ENCODE results near the gene DIAPH2.

Gene DIAPH2

DNA sequence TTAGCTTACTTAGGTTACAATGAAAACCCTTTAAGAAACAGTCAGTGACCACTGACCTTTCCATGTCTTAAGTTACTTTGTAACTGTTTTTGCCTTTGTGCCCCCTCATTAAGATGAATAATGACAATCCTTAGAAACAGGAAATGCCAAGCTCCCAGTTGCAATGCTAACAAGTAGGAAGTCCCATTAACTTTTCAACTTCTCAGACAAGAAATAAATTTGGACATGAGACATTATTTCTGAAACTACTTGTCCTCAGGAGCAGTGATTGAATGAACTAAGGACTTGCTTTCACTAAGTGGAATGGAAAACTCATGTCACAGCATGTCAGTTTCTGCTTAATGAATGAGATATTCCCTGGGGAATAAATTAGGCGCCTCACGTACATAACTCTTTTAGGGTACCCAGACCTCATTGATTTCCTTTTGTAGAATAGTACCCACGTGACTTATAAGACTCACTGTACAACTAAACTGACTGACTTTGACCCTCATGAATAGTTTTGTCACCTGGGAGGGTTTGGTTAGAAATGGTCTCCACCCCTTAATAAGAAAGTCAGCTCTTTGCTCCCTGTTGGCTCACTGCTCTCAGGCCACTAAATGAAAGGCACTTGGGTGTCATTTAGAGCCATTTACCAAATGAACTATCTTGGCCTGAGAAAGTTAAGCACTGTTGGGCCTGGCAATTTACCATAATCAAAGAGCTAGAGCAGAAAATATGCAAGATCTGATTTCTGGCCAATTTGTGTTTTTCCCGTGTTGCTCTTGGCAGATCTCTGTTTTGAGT, 582.9 kb downstream of the DIAPH2 start:
- TF ChIP-seq POLR2AphosphoS5 (IDR thresholded peaks at IDR 0.05; ENCODE audit: low read depth, low read length) (no peak), SPI1 (IDR thresholded peaks at IDR 0.05; ENCODE audit: low read depth, low read length) (no peak), POU2F2 (IDR thresholded peaks at IDR 0.05; ENCODE audit: low read depth, low read length) (no peak), POLR2A (IDR thresholded peaks at IDR 0.05; ENCODE audit: low read depth, low read length) (no peak), TAF1 (IDR thresholded peaks at IDR 0.05; ENCODE audit: low read depth, low read length) (no peak), PAX5 (IDR thresholded peaks at IDR 0.05; ENCODE audit: insufficient read depth, low read length, severe bottlenecking) (no peak)
- DNase-seq (ENCODE audit: insufficient read length, low spot score) (no peak), FAIRE-seq (no peak)

DNA sequence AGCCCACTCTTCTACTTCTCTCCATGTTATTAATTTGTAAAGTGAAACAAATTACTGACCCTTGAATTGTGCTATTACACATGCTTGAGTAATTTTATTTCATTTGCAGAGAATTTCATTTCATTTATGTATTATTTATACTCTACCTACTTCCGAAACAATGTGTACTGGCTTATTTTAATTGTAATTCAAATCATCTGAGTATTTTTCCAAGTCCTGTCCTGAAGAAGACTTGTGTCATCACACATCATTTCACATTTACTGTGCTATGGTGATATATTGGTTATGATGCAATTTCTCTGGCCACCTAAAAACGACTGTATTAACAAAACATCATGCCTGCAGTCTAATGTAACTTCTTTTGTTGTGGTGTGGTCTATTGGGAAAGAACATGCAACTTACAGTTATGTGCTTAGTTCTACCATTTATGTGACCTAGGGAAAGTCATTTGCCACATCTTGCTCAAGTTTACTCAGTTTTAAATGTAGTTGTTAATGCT, 583.6 kb downstream of the DIAPH2 start:
- TF ChIP-seq TAF1 (IDR thresholded peaks at IDR 0.05; ENCODE audit: low read depth, low read length) (no peak), POLR2A (IDR thresholded peaks at IDR 0.05; ENCODE audit: low read depth, low read length) (no peak)
- FAIRE-seq (no peak), DNase-seq (ENCODE audit: insufficient read length, low spot score) (no peak)

DNA sequence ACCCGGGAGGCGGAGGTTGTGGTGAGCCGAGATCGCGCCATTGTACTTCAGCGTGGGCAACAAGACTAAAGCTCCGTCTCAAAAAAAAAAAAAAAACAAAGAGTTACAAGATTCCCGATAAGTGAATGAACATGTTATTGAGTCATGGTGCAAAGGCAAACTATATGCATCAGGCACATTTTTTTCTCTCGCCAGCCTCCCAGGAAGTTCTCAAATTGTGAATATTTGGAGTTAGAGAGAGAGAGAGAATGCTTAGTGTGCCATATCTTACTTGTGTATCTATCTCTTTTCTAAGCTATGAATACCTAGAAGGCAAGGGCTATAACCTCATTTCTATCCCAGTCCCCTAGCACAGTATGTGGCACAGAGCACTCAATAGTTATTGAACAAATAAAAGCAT, 599.9 kb downstream of the DIAPH2 start:
- TF ChIP-seq PAX5 (IDR thresholded peaks at IDR 0.05; ENCODE audit: insufficient read depth, low read length, severe bottlenecking) = no peak
- TF ChIP-seq POU2F2 (IDR thresholded peaks at IDR 0.05; ENCODE audit: low read depth, low read length) = no peak
- TF ChIP-seq POLR2A (IDR thresholded peaks at IDR 0.05; ENCODE audit: low read depth, low read length) = no peak
- TF ChIP-seq SPI1 (IDR thresholded peaks at IDR 0.05; ENCODE audit: low read depth, low read length) = no peak
- TF ChIP-seq TAF1 (IDR thresholded peaks at IDR 0.05; ENCODE audit: low read depth, low read length) = no peak
- no peak for TF ChIP-seq POLR2AphosphoS5 (IDR thresholded peaks at IDR 0.05; ENCODE audit: low read depth, low read length)
- DNase-seq (ENCODE audit: insufficient read length, low spot score) = no peak
- no peak for FAIRE-seq

DNA sequence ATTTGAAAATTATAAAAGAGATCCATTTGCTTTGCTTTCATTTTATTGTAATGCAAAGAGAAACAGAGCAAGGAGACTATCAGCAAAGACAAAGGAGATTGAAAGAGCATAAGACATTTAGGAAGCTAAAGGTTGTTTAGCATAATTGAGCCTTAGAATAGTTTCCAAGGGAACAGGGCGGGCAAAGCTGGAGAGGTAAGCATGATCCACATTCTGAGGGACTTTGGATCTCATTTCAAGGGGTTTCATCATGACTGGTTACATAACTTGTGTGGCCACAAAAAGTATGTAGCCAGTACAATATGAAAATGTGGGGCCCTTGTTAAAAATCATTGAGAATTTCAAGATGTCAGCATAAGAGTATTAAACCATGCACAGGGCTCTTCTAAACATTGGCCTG, 605.6 kb downstream of the DIAPH2 start:
- no peak for TF ChIP-seq TAF1 (IDR thresholded peaks at IDR 0.05; ENCODE audit: low read depth, low read length)
- no peak for TF ChIP-seq PAX5 (IDR thresholded peaks at IDR 0.05; ENCODE audit: insufficient read depth, low read length, severe bottlenecking)
- no peak for TF ChIP-seq SPI1 (IDR thresholded peaks at IDR 0.05; ENCODE audit: low read depth, low read length)
- no peak for TF ChIP-seq POU2F2 (IDR thresholded peaks at IDR 0.05; ENCODE audit: low read depth, low read length)
- TF ChIP-seq POLR2A (IDR thresholded peaks at IDR 0.05; ENCODE audit: low read depth, low read length) = no peak
- TF ChIP-seq POLR2AphosphoS5 (IDR thresholded peaks at IDR 0.05; ENCODE audit: low read depth, low read length) = no peak
- DNase-seq (ENCODE audit: insufficient read length, low spot score) = no peak
- FAIRE-seq = no peak

DNA sequence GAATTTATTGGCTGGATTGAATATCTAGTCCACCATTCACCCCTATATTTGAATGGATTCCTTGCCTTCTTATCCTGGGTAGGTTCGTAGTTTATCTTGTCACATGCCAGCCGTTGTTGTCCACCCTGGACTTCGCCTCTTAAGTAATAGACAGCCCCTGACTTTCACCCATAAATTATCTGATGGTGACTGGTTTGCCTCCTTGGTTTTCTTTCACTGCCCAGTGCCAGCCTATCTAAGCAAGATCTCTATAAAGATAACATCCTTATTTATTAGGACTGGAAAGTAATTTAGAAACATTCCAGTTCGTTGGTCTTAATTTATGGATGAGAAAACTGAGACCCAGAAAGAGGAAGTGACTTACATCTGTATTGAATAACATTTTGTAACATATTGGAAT, 609.4 kb downstream of the DIAPH2 start:
- no peak for TF ChIP-seq POU2F2 (IDR thresholded peaks at IDR 0.05; ENCODE audit: low read depth, low read length)
- peak; percentile 17; the same call in 1 of the 2 replicates for TF ChIP-seq SPI1 (IDR thresholded peaks at IDR 0.05; ENCODE audit: low read depth, low read length)
- no peak for FAIRE-seq
- no peak for DNase-seq (ENCODE audit: insufficient read length, low spot score)

DNA sequence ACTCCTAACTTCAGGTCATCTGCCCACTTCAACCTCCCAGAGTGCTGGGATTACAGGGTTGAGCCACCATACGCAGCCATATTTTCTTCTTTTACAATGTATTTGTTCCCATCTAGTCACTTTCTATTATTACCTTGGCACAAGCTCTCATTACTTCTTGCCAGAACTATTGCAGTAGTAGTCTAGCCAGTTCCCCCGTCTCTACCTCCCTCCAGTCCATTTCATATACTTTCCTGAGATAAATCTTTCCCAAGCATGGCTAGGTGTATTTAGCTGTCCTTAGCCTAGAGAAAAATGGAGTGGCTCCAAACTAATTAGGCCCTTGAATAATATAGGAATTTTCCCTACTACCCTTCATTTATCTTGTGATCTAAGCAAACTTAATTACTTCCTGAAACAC, 611.3 kb downstream of the DIAPH2 start:
- no peak for DNase-seq (ENCODE audit: insufficient read length, low spot score)
- TF ChIP-seq SPI1 (IDR thresholded peaks at IDR 0.05; ENCODE audit: low read depth, low read length) (no peak), POLR2AphosphoS5 (IDR thresholded peaks at IDR 0.05; ENCODE audit: low read depth, low read length) (no peak), PAX5 (IDR thresholded peaks at IDR 0.05; ENCODE audit: insufficient read depth, low read length, severe bottlenecking) (no peak), POU2F2 (IDR thresholded peaks at IDR 0.05; ENCODE audit: low read depth, low read length) (no peak), TAF1 (IDR thresholded peaks at IDR 0.05; ENCODE audit: low read depth, low read length) (no peak), POLR2A (IDR thresholded peaks at IDR 0.05; ENCODE audit: low read depth, low read length) (no peak)
- FAIRE-seq = no peak

DNA sequence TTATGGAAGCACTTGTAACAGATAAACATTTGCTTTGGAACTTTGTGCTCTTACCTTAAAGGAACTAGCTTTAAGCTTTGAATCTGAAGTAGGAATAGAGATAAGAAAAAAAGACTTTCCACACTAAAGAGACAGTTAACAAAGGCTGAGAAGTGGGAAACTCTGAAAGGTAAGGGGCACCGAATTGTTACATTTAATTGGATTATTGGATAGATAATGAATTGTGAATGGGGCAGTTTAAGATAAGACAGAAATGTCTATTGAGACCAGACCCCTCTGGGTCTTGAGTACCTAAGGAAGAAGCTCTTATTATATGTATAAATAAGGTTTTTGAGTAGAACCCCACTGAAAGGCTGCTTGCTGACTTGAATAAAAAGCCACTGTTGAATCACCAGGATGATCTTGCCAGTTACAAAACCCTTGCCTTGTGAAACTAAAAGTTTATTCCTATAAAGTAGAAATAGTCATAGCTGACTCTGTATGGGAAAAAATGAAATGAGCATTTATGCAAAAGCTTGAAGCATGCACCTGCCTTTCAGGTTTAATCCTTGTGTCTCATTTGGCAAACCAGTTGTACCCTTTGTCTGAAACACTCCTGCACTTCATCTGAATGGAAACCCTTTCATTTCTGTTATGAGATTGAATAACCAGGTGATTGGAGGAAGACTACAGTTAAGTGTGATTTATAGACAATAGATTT, 622.3 kb downstream of the DIAPH2 start:
- FAIRE-seq = no peak
- TF ChIP-seq POU2F2 (IDR thresholded peaks at IDR 0.05; ENCODE audit: low read depth, low read length) (no peak), POLR2AphosphoS5 (IDR thresholded peaks at IDR 0.05; ENCODE audit: low read depth, low read length) (no peak), SPI1 (IDR thresholded peaks at IDR 0.05; ENCODE audit: low read depth, low read length) (no peak), POLR2A (IDR thresholded peaks at IDR 0.05; ENCODE audit: low read depth, low read length) (no peak), TAF1 (IDR thresholded peaks at IDR 0.05; ENCODE audit: low read depth, low read length) (no peak), PAX5 (IDR thresholded peaks at IDR 0.05; ENCODE audit: insufficient read depth, low read length, severe bottlenecking) (no peak)
- DNase-seq (ENCODE audit: insufficient read length, low spot score) = no peak

DNA sequence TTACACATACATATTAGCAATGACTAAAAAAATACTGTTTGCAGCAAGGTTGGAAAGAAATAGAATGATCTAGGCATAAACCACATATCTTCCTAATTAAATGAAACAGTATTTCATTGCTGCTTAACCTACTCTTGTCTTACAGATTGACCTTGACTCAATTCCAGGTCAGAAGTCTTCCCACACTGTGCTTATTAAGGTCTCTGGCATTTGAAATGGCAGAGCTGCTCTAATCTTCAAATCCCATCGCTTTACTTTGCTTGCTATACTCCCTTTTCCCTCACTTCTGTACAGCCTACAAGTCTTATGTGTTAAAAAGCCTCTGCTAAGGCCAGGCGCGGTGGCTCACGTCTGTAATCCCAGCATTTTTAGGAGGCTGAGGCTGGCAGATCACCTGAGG, 623.5 kb downstream of the DIAPH2 start:
- DNase-seq (ENCODE audit: insufficient read length, low spot score) = no peak
- TF ChIP-seq PAX5 (IDR thresholded peaks at IDR 0.05; ENCODE audit: insufficient read depth, low read length, severe bottlenecking) (no peak), TAF1 (IDR thresholded peaks at IDR 0.05; ENCODE audit: low read depth, low read length) (no peak), POU2F2 (IDR thresholded peaks at IDR 0.05; ENCODE audit: low read depth, low read length) (no peak), POLR2AphosphoS5 (IDR thresholded peaks at IDR 0.05; ENCODE audit: low read depth, low read length) (no peak), SPI1 (IDR thresholded peaks at IDR 0.05; ENCODE audit: low read depth, low read length) (no peak), POLR2A (IDR thresholded peaks at IDR 0.05; ENCODE audit: low read depth, low read length) (no peak)
- no peak for FAIRE-seq

DNA sequence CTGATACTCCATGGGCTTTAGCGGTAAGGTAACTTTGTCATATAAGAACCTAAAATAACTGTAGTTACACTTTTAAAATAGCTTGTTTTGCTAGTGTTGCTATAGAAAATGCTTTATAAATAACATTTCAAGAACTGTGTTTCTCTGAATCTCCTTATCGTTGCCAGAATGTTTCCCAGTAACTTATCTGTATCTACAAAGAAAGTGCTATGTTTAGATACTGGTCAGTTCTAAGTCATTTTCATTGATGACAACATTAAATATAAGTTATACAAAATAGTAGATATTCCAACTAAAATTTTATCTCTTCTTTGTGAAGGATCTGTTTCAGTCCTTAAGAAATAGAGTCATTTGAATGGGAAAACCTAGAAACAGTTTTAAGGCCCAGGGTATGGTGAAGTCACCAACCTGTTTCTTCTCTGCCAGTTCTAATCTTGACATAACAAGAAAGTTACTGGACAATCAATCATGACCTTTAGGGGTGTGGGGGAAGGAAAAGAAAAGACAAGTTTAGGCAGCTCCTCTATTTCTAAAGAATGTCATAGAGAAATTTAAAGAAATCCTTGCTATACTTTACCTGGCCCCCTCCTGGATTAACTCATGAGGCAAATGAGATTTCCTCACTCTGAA, 625.0 kb downstream of the DIAPH2 start:
- FAIRE-seq = no peak
- DNase-seq (ENCODE audit: insufficient read length, low spot score) = no peak
- no peak for TF ChIP-seq SPI1 (IDR thresholded peaks at IDR 0.05; ENCODE audit: low read depth, low read length)
- no peak for TF ChIP-seq POLR2A (IDR thresholded peaks at IDR 0.05; ENCODE audit: low read depth, low read length)
- TF ChIP-seq PAX5 (IDR thresholded peaks at IDR 0.05; ENCODE audit: insufficient read depth, low read length, severe bottlenecking) = no peak

Data from GM12891 (cell line).